Measurements from ENCODE around the gene TMEM72. TPM values are rescaled to one million over a fixed set of nuclear protein-coding genes. Genes with fewer than 3 reads are reported as not detected.

The TMEM72 gene
- total RNA-seq, 1 donor from 2014 or later: not detected

- no peaks in the 10 kb centered on the region for H3K36me3 Mint-ChIP-seq (ENCODE audit: low read depth, unreplicated experiment)
- peaks cover 8% of the 10 kb centered on the region for H3K27me3 Mint-ChIP-seq (ENCODE audit: unreplicated experiment)
- TF ChIP-seq, protein P1, sequence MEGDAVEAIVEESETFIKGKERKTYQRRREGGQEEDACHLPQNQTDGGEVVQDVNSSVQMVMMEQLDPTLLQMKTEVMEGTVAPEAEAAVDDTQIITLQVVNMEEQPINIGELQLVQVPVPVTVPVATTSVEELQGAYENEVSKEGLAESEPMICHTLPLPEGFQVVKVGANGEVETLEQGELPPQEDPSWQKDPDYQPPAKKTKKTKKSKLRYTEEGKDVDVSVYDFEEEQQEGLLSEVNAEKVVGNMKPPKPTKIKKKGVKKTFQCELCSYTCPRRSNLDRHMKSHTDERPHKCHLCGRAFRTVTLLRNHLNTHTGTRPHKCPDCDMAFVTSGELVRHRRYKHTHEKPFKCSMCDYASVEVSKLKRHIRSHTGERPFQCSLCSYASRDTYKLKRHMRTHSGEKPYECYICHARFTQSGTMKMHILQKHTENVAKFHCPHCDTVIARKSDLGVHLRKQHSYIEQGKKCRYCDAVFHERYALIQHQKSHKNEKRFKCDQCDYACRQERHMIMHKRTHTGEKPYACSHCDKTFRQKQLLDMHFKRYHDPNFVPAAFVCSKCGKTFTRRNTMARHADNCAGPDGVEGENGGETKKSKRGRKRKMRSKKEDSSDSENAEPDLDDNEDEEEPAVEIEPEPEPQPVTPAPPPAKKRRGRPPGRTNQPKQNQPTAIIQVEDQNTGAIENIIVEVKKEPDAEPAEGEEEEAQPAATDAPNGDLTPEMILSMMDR (IDR thresholded peaks at IDR 0.05; ENCODE audit: unreplicated experiment): no peak
- no peaks in the 10 kb centered on the region for H3K9me3 Mint-ChIP-seq (ENCODE audit: unreplicated experiment)
- H3K4me1 Mint-ChIP-seq (ENCODE audit: unreplicated experiment): peaks cover 31% of the 10 kb centered on the region
- H3K4me3 Mint-ChIP-seq (ENCODE audit: unreplicated experiment): no peak overlapping the region
- DNase-seq (ENCODE audit: low spot score): no peak
- peak overlapping the region; percentile 31 for H3K27ac Mint-ChIP-seq (ENCODE audit: unreplicated experiment)
Measured at GRCh38 chr10:44961931-44962750, 51.0 kb downstream of the TMEM72 start.

DNA sequence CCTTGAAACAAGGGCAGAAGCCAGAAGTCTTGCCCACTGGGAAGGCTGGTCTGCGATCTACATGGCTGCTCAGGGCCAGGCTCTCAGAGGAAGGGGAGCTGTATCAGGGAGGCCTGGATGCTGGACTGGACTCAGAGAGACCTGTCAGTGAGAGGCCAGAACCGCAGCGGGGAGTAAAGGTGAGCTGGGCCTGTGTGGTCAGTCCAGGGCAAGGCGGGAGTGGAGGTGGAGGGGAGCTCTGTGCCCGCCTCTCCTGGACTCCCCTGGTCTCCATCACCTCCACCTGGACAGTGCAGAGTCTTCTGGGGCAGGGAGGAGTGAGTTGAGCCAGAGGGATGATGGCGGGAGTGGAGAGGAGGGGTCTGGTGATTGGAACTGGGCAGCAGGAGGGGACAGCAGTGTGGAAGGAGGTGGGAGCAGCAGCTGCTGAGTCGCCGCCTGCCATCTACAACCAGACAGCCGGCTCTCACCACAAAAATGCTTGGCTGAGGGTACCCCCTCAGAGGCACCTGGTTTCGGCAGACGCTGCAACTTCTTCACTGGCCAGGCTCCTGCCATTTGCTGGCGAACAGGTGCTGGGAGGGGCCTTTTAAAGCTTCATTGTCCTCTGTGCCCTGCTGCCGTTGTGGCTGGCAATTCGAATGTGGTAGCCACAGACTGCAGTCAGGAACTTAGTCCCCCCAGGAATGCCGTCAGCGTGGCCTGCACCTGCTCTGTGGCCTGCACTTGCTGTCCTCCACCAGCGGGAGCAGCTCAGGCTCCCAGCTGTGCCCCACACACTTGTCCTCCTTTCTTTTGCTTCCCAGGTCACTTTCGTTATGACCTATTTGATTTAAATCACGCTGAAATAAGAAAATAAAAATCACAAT is 52.0 kb downstream of the TMEM72 start:
- peaks cover 41% of the 10 kb centered on the region for H3K4me1 Mint-ChIP-seq (ENCODE audit: unreplicated experiment)
- H3K36me3 Mint-ChIP-seq (ENCODE audit: low read depth, unreplicated experiment): no peaks in the 10 kb centered on the region
- no peak for DNase-seq (ENCODE audit: low spot score)
- H3K27ac Mint-ChIP-seq (ENCODE audit: unreplicated experiment): peak overlapping the region; percentile 31
- no peak overlapping the region for H3K4me3 Mint-ChIP-seq (ENCODE audit: unreplicated experiment)
- H3K9me3 Mint-ChIP-seq (ENCODE audit: unreplicated experiment): no peaks in the 10 kb centered on the region
- TF ChIP-seq, protein P1 (IDR thresholded peaks at IDR 0.05; ENCODE audit: unreplicated experiment): no peak
- peaks cover 8% of the 10 kb centered on the region for H3K27me3 Mint-ChIP-seq (ENCODE audit: unreplicated experiment)

GRCh38 chr10:44963772-44964633 is 52.9 kb downstream of the TMEM72 start:
- no peaks in the 10 kb centered on the region for H3K36me3 Mint-ChIP-seq (ENCODE audit: low read depth, unreplicated experiment)
- no peak for DNase-seq (ENCODE audit: low spot score)
- H3K27ac Mint-ChIP-seq (ENCODE audit: unreplicated experiment): no peak overlapping the region
- peaks cover 6% of the 10 kb centered on the region for H3K27me3 Mint-ChIP-seq (ENCODE audit: unreplicated experiment)
- H3K4me3 Mint-ChIP-seq (ENCODE audit: unreplicated experiment): no peak overlapping the region
- no peaks in the 10 kb centered on the region for H3K9me3 Mint-ChIP-seq (ENCODE audit: unreplicated experiment)
- H3K4me1 Mint-ChIP-seq (ENCODE audit: unreplicated experiment): peaks cover 42% of the 10 kb centered on the region
- TF ChIP-seq, protein P1 (IDR thresholded peaks at IDR 0.05; ENCODE audit: unreplicated experiment): no peak

GRCh38 chr10:44965104-44965503 is 54.0 kb downstream of the TMEM72 start:
- Mint-ChIP-seq H3K36me3 (ENCODE audit: low read depth, unreplicated experiment) (no peaks in the 10 kb centered on the region), H3K27me3 (ENCODE audit: unreplicated experiment) (peaks cover 11% of the 10 kb centered on the region), H3K4me1 (ENCODE audit: unreplicated experiment) (peaks cover 43% of the 10 kb centered on the region), H3K9me3 (ENCODE audit: unreplicated experiment) (no peaks in the 10 kb centered on the region), H3K27ac (ENCODE audit: unreplicated experiment) (no peak overlapping the region), H3K4me3 (ENCODE audit: unreplicated experiment) (no peak overlapping the region)
- no peak for DNase-seq (ENCODE audit: low spot score)
- TF ChIP-seq, protein P1 (IDR thresholded peaks at IDR 0.05; ENCODE audit: unreplicated experiment): no peak
